GM18498 (cell line): ENCODE data around the gene DNAJC15.
A peak's percentile ranks its signal among the peaks of the same experiment; 100 is the strongest.

Experiments used
- ATAC-seq: cut with Tn5 transposase; IDR thresholded peaks from one replicate; pipeline ENCODE4 v1.9.1; 2021; ENCODE audit warnings: mild to moderate bottlenecking, moderate library complexity; ENCODE audit not compliant: unreplicated experiment

DNAJC15 gene

GRCh38 chr13:43080199-43080598, 56.8 kb downstream of the DNAJC15 start:
- no peak for ATAC-seq

GRCh38 chr13:43081866-43082265, 58.5 kb downstream of the DNAJC15 start:
- ATAC-seq = no peak

- no peak for ATAC-seq
Measured at GRCh38 chr13:43083750-43084149, 60.4 kb downstream of the DNAJC15 start.

- no peak for ATAC-seq
Measured at GRCh38 chr13:43085545-43085944, 62.2 kb downstream of the DNAJC15 start.

- ATAC-seq = no peak
Measured at GRCh38 chr13:43086181-43086580, 62.8 kb downstream of the DNAJC15 start.

- no peak for ATAC-seq
Measured at GRCh38 chr13:43088093-43088511, 64.7 kb downstream of the DNAJC15 start.

- ATAC-seq = no peak
Measured at GRCh38 chr13:43089912-43090498, 66.6 kb downstream of the DNAJC15 start.

GRCh38 chr13:43094901-43095300, 71.5 kb downstream of the DNAJC15 start:
- peak; percentile 90 for ATAC-seq

- ATAC-seq = no peak
Measured at GRCh38 chr13:43095771-43096719, 72.7 kb downstream of the DNAJC15 start.

GRCh38 chr13:43100667-43101066, 77.3 kb downstream of the DNAJC15 start:
- ATAC-seq = peak; percentile 58

GRCh38 chr13:43102304-43102703, 78.9 kb downstream of the DNAJC15 start:
- ATAC-seq = no peak

- no peak for ATAC-seq
Measured at GRCh38 chr13:43107780-43108179, 84.4 kb downstream of the DNAJC15 start.

GRCh38 chr13:43110036-43110435, 86.7 kb downstream of the DNAJC15 start:
- no peak for ATAC-seq

- no peak for ATAC-seq
Measured at GRCh38 chr13:43110658-43111057, 87.3 kb downstream of the DNAJC15 start.

GRCh38 chr13:43111559-43112400, 88.4 kb downstream of the DNAJC15 start:
- no peak for ATAC-seq

- ATAC-seq = no peak
Measured at GRCh38 chr13:43113603-43114002, 90.2 kb downstream of the DNAJC15 start.

GRCh38 chr13:43114504-43114903, 91.1 kb downstream of the DNAJC15 start:
- ATAC-seq = no peak

- ATAC-seq = no peak
Measured at GRCh38 chr13:43115141-43115540, 91.8 kb downstream of the DNAJC15 start.

GRCh38 chr13:43116242-43116641, 92.9 kb downstream of the DNAJC15 start:
- ATAC-seq = no peak

GRCh38 chr13:43118521-43118920, 95.1 kb downstream of the DNAJC15 start:
- ATAC-seq = no peak

- ATAC-seq = no peak
Measured at GRCh38 chr13:43119206-43119605, 95.8 kb downstream of the DNAJC15 start.
